ENCODE results near the gene IFT43. TPM values are rescaled to one million over a fixed set of nuclear protein-coding genes. Genes with fewer than 3 reads are reported as not detected.
A peak's percentile ranks its signal among the peaks of the same experiment; 100 is the strongest.

The IFT43 gene
- total RNA-seq, 1 experiment from 2014 or later = 24.7 TPM

DNA sequence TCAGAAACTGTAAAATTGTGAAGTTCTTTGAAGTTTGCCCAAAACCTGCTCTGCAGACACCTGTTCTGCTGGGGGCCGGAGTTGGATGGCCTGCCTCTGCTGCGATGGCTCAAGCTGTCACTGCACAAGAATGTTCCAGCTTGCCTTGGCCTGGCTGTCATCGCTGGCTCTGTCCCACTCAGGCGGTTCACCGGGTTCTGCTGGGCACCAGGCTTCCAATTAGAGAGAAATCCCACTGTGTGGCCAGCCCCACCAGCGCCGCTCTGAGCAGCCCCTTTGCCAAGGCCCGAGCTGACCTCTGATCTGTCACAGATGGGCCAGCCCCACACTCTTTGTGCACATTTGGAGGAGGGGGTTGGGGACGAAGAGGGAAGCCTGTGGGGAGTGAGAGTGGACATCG lies 94.5 kb downstream of the IFT43 start:
- DNase-seq (ENCODE audit: low read depth) = no peak

DNA sequence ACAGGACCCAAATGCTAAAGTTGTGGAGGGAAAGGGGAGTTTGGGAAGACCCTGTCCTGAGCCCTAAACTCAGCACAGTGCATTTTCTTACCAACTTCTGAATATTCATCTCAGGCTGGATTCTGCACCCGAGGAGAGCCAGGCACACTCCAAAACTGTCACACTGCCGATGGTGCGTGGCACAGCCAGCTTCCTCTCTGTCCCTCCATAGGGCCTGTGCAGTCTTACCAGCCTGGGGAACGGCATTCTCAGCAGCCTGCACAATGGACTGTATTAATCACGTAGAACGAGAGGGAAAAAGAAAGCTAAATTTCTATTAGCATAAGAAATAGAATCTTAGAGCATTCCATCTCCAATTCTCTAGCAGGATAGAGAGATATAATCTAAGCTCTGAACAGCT lies 94.9 kb downstream of the IFT43 start:
- DNase-seq (ENCODE audit: low read depth) = no peak

DNA sequence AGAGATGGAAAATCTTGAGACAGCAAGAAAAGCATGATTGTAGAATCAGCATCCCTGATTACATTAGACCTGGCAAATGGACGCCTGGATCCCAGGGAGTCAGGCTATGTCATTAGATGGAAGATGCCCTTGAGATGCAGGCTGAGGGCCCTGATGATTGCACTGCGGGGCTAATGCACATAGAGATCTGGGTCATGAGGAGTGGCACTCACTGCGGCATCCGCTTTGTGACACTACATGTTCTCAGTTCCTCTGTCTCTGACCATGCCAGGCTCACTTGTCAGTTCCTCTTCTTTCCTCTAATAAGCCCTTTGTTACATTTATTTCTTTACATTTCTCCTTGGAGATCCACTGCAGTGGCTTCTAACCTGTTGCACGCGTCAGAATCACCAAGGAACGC lies 96.1 kb downstream of the IFT43 start:
- no peak for DNase-seq (ENCODE audit: low read depth)

DNA sequence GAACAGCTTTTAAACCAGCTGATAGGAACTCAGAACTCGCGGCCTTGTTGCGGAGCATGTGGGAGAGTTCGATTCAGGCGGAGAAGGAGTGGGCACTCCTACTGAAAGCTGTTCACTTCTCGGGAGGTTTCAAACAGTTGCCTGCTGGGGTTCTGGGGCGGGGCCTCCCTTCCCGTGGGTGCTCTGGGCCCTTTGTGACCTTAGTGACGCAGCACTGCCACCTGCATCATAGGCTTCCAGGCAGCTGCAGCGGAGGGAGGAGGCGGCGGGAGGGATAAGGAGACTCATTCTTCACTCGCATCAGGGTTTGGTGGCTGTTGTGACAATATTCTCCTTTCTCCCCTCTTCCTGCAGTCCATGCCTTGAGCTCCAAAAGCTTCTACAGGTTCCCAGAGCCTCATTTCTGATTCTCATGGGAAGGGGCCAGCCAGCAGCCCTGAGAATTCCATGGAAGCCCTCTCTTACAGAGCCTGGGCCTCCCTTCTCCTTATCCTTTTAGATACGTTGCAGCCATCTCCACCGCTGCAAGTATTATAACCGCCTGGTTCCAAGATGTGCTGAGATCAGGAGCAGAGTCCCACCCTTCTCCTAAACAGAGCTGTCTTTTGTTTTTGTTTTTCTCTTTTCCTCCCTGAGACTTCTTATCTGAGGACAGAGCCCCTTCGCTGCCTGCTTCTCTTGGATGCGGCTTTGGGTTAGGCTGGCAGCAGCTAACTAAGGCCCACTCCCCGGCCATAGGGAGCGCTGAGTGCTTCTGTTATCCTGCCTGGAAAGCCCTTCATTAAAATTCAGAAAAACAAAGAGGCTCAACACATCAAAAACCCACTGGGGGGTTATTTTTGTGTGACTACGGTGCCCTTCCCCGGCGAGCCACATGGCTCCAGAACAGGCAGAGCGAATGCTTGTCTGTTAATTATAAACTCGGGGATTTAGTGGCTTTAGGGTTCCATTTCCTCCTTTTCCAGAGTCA lies 98.5 kb downstream of the IFT43 start:
- no peak for DNase-seq (ENCODE audit: low read depth)

DNA sequence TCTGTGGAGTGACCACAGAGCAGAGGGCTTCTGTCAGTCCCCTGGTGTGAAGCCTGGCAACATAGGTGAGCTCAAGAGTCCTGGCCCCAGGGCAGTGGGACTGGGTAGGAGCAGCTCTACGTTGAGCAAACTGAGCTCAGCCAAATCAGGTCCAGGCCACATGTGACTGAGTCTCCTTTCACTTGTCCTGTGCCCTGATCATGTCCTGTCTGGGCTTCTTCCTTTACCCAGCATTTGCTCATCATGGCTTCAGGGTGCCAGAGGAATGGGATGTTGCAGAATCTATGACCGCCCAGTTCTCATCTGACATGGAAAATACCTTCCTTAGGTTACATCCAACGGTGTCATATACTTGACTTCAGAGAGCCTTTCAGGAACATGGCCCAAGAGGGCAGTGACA lies 99.8 kb downstream of the IFT43 start:
- no peak for DNase-seq (ENCODE audit: low read depth)

DNA sequence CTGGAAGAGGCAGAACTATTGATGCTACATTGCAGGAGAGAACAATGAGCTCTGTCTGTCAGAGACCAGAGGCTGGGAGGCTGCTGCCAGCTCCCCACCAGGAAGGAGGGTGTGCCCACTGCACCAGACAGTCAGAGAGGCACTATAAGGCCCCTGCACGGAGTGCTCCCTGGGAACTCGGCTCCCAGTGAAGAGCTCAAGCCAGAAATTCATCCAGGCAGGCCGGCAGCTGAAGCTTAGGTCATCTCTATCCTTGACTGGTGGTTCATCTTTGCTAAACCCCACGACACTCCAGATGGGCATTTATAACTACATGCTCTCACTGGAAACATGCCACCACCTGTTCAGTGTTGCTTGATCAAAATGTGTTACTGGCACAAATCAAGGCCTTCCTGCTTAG lies 101.1 kb downstream of the IFT43 start:
- peak; percentile 25 for DNase-seq (ENCODE audit: low read depth)

DNA sequence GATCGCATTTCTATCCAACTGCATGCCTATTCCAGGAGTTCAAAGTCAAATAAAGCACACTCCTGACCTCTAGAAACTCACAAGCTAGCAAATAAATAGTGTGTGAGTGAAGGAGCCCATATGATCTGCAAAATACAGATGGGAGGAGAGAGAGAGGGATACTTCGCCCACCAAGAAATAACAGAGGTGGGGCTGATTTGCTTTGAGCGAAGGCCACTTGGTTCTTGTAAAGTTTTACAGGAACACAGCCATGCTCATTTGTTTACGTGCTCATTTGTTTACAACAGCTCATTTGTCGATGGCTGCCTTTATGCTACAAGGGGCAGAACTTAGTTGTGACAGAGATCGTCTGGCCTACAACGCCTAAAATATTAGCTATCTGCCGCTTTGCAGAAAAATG lies 102.8 kb downstream of the IFT43 start:
- no peak for DNase-seq (ENCODE audit: low read depth)

DNA sequence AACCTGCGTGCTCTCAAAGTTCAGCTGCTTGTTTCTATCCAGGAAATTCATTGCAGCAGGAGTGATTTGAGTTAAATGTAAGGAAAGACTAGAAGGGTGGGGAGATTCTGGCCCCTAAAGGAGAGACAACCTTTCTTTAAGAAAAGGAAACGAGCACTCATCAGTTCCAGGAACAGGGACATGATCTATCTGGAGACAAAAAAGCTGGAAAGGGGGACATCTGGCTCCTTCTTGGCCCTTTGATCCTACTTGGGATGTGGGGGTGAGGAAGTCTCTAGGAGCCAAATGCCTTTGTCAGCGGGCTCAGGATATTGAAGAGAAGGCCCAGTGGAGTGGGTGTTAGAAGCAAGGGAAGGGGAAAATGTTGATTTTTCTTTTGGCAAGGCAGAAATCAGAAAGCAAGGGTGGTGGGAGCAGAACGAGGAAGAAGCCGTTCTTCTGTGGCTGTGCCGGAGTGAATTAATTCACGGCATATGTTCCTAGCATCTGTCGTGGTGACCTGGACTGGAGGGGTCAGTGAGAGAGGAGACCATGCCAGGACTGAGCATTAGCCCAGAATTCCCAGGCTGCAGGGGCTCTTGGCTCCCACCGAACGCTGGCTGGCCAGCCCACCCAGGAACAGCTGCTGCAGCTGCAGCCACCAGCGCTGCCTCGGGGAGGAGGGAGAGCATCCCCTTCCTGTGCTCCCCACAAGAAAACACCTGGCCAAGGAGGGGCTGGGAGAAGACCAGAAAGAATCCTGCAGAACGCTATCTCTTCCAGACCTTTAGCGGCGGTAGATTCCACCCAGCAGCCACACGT lies 103.4 kb downstream of the IFT43 start:
- no peak for DNase-seq (ENCODE audit: low read depth)

DNA sequence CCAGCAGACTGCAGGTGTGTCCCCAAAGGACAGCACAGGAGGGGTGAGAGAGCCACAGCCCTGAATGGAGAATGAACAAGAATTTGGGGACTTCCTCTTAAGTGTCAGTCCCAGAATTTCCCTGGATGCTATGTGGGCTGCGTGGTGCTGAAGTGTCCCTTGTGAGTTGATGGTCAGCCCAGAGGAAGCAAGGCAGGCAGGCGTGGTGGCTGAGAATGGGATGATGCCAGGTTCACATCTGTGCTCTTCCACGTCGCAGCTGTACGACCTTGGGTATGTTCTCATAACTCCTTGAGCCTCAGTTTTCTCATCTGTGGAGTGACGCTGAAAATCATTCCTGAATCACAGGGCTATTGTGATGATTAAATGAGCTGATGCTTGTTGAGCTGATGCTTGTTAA lies 104.0 kb downstream of the IFT43 start:
- no peak for DNase-seq (ENCODE audit: low read depth)

DNA sequence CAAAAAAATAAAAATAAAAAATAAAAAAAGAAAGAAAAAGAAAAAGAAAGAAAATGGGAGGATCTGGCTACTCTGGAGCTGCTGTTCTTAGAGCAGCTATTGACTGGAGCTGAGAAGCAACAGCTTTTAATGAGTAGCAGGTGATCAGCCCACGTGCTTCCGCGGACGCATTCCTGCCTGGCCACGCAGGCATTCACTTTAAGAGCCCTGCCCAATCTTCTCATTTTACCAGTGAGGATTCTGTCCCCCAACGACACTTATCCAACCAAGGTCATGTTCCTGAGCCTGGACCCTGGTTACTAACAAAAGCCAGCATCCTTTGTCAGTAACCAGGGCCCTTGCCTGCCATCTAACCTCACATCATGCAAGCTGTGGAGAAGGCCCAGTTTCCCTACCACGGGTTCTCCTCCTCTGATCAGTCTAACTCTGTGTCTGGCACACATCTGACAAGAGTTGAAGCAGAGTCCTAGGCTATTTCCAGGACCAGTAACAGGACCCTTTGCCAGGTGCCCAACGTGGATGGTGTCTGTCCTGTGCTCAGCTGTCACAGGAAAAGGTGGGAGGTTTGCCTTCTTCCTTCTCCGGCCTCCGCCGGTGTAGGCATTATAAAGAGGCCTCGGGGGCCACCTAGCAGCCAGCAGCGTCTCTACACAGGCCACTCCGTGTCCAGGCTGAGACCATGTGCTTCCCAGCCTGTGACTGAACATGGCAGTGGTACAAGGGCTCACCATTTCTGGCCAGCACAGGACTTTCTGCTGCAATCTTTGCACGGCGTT lies 105.2 kb downstream of the IFT43 start:
- peak; percentile 23 for DNase-seq (ENCODE audit: low read depth)

DNA sequence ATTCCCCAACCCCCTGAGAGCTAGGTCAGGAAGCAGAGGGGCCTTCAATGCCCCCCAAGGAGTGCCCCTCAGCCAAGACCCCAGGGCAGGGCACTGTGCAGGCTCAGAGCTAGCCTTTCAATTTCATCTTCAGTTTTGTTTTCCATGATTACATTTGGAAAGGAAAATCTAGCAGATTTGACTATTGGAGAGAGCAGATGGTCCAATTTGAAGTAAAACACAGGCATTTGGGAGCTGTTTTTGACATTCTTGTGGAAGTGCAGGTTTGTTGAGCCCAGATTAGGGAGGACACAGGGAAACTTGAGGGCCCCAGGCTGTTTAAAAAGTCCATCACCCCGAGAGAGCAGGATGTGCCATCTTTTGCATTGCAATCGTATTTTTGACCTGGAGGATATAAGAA lies 107.5 kb downstream of the IFT43 start:
- DNase-seq (ENCODE audit: low read depth) = no peak

DNA sequence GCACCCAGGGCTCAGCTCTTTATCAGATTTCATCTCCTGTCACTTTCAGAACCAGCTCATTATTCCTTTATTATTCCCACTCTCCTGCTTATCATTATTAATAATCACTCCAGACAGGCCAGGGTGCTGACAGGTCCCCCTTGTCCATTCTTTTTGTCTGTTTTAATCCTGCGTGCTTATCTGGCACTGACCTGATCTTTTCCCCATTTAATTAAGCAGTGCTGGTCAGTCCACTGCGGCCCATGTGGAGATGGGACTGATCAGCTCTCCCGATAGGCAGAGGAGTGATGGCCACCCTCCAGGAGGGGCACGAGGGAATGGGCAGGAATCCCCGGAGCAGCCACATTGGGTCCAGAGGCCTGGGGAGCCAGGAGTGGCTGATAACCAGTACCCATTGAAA lies 110.7 kb downstream of the IFT43 start:
- no peak for DNase-seq (ENCODE audit: low read depth)

DNA sequence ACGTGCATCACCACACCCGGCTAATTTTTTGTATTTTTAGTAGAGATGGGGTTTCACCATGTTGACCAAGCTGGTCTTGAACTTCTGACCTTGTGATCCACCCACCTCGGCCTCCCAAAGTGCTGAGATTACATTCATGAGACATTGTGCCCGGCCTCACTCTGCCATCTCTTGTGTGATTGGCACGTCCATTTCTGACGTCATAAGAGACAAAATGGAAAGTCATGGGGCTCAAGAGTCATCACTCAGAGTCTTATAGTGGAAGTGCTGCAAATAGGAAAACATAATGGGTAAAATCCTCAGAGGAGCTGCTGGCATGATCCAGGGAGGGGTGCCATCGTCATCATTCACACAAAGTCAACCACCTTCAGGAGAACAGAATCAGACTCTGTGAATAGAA lies 112.0 kb downstream of the IFT43 start:
- peak; percentile 37 for DNase-seq (ENCODE audit: low read depth)

DNA sequence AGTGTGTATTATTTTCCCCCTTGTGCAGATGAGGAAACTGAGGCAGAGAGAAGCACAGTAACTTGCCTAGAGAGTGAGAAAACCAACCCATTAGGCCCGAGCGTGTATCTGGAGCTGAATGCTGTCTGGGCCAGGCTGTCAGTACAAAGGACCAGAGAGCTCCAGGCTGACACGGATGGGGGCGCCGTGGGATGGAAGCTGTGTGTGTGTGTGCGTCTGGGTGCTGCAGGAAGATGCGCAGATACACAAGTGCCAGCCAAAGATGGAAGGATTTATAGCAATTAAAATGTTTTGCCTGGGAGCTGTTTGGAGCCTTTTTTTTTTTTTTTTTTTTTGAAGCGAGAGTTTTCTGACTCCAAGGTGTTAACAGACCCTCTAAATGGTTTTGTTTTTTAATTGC lies 112.5 kb downstream of the IFT43 start:
- no peak for DNase-seq (ENCODE audit: low read depth)

DNA sequence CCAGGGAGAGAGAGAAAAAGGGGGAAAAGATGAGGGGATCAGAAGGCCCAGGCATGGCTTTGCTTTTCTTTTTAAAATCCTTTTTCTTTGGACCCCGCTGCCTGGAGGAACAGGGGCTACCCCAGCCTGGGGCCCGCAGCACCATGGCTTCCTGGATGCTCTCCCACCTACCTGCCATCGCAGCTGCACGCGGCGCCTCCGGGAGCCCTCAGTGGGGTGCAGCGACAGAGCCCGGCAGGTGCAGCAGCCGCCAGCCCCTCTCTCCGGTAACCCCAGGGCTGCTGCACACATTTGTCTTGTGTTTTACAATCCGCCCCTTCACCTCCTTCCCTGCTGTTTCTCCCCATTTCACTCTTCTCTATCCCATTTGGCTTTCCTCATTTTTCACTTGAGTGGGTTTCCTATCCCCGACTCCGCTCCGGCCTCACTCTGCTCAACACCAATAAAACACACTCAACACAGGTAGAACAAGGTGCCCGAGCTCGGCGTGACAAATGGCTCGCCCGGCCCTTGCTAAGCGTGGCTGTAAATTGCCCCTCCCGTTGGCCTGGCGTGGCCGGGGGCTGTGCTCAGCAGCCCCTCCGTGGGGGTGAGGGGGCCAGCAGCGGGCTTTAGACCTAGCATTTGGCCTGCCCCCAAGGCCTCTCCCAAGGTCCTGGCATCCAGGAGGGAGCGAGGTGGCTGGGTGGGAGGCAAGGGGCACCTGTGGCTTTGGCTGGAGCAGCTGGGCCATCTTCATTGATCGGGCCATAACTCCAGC lies 113.5 kb downstream of the IFT43 start:
- no peak for DNase-seq (ENCODE audit: low read depth)

DNA sequence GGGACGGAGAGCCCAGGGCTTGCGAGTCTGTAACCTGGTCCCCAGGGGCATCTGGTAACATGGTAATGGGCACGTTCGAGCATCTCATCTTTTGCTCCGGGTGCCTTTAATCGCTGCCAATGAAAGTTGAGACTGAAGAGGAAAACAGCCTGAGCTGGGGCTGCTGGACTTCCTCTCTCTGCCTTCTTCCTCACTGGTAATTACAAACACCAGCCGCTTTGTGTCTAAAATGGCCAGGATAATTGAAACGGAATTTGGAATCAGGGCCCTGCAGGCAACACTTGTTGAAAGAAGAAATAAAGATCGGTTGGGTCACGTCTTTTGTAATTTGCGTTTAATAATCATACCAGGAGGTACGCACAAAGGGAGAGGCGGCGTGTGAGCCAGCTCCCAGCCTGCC lies 114.7 kb downstream of the IFT43 start:
- no peak for DNase-seq (ENCODE audit: low read depth)

DNA sequence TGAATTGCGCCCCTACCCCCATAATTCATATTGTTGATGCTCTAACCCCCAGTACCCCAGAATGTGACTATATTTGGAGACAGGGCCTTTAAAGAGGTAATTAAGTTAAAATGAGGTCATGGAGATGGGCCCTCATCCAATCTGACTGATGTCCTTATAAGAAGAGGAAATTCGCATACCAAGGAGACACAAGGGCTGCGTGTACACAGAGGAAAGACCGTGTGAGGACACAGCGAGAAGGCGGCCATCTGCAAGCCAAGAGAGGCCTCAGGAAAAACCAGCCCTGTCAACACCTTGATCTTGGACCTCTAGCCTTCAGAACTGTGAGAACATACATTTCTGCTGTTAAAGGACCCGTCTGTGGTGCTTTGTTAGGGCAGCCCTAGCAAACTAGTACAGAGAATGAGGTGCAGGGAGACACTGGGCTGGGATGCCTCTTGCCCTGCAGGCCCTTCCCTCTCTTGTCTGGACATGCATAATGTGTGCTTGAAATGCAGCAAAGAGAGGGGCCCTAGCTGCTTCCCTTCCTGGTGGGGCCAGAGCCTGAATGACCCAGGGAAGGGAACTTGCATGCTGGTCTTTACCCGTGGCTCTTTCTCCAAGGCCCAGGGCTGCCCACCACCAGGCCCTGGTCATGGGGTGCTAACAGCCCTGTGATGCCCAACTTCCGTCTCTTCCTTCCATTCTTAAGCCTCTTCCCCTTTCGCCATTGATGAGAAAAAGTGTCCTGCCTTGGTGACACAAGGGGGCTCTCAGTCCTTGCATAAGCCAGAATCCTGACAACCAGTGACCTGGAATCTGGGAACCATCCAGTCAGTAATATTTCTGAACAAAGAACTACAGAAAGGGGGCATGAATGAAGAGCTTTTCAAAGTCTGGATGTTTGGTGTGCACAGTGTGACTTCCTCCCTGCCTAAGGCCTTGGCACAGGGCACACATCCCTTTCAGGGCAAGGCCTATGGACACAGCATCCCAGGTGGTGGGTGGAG lies 116.1 kb downstream of the IFT43 start:
- DNase-seq (ENCODE audit: low read depth) = no peak

DNA sequence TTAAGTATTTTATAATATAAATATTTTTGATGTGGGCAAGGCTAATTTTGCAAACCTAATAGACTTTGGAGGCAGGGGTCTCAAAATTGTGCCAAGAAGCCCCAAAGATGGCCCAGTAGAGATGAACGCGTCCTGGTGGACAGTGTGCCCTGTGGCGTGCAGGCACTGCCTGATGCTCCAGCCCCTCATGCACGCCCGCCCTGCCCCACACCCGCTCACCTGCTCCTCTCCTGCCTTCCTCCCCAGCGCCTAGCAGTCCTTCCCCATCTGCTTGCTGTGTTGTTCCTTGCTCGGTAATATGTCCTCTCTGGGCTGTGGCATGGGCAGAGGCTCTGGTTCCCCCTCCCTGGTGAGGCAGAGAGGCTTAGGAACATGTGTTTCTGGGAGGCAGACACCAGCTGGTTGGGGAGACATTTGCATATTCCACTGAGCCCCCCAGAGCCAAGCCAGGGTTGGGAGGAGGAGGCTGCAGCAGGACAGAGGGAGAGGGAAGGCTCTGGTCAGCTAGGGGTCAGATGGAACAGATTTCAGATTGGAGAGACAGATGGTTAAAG lies 119.3 kb downstream of the IFT43 start:
- no peak for DNase-seq (ENCODE audit: low read depth)

DNA sequence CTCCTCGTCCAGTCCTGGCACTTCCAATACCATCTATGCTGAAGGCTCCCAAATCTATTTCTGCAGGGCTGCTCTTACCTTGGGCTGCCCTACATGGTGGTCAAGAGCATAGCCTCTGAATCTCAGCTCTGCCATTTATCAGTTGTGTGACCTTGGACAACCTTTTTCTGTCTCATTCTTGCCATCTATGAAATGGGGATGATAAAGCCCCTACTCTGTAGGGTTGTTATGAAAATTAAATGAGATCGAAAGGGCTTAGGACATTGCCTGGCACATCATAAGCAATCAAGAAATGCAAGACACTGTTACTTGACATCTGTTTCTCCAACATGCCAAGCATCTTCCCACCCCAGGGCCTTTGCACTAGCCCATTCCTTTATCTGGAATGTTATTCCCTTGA lies 120.6 kb downstream of the IFT43 start:
- DNase-seq (ENCODE audit: low read depth) = no peak
